Astrocyte (in vitro differentiated cells and primary cell): ENCODE measurements around the gene AHNAK2. TPM values are rescaled to one million over a fixed set of nuclear protein-coding genes. Genes with fewer than 3 reads are reported as not detected.

Experiments
- DNase-seq: peaks from one replicate; pipeline ENCODE4 v3.0.0-alpha.2; 2010; ENCODE audit warnings: low read depth
- FAIRE-seq: peaks from 2 replicates; lab custom pipeline; 2011; peaks lifted over from hg19 to GRCh38; lab: Jason Lieb, UNC
- H2AFZ ChIP-seq: 2 replicates; pipeline ENCODE4 v1.6.0; 2012; ENCODE audit warnings: low read depth, low read length, inconsistent platforms
- H3K27ac ChIP-seq: 2 replicates; pipeline ENCODE4 v1.5.1; 2011; ENCODE audit warnings: low read depth, low read length, inconsistent platforms
- H3K27me3 ChIP-seq: 2 replicates; pipeline ENCODE4 v1.6.0; 2011; ENCODE audit warnings: low read length, inconsistent platforms; ENCODE audit not compliant: insufficient read depth
- H3K36me3 ChIP-seq: 2 replicates; pipeline ENCODE4 v1.5.1; 2011; ENCODE audit warnings: low read length, inconsistent platforms; ENCODE audit not compliant: insufficient read depth
- H3K4me1 ChIP-seq: 2 replicates; pipeline ENCODE4 v1.5.1; 2011; ENCODE audit warnings: low read length, inconsistent platforms; ENCODE audit not compliant: insufficient read depth
- H3K4me2 ChIP-seq: 2 replicates; pipeline ENCODE4 v1.6.0; 2012; ENCODE audit warnings: low read length, inconsistent platforms
- H3K4me3 ChIP-seq: 2 replicates; pipeline ENCODE4 v1.5.1; 2011; ENCODE audit warnings: low read depth, mild to moderate bottlenecking, low read length, inconsistent platforms; ENCODE audit not compliant: insufficient read depth
- H3K79me2 ChIP-seq: 2 replicates; pipeline ENCODE4 v1.6.0; 2012; ENCODE audit warnings: mild to moderate bottlenecking, low read length, inconsistent platforms; ENCODE audit not compliant: insufficient read depth
- H3K9ac ChIP-seq: 2 replicates; pipeline ENCODE4 v1.6.0; 2012; ENCODE audit warnings: mild to moderate bottlenecking, low read length, inconsistent platforms
- H3K9me3 ChIP-seq: 2 replicates; pipeline ENCODE4 v1.5.1; 2012; ENCODE audit warnings: low read depth, mild to moderate bottlenecking, low read length, inconsistent platforms; ENCODE audit not compliant: insufficient read depth
- H4K20me1 ChIP-seq: 2 replicates; pipeline ENCODE4 v1.6.0; 2012; ENCODE audit warnings: low read length, inconsistent platforms; ENCODE audit not compliant: insufficient read depth
- H3K27ac Mint-ChIP-seq: one replicate; pipeline ENCODE4 v1.8.0; 2021; ENCODE audit warnings: mild to moderate bottlenecking, mixed read lengths; ENCODE audit not compliant: unreplicated experiment
- H3K27me3 Mint-ChIP-seq: one replicate; pipeline ENCODE4 v1.8.0; 2021; ENCODE audit warnings: low read depth, mixed read lengths; ENCODE audit not compliant: unreplicated experiment
- H3K36me3 Mint-ChIP-seq: one replicate; pipeline ENCODE4 v1.8.0; 2021; ENCODE audit warnings: low read depth, mixed read lengths; ENCODE audit not compliant: unreplicated experiment
- H3K4me1 Mint-ChIP-seq: one replicate; pipeline ENCODE4 v1.8.0; 2021; ENCODE audit warnings: low read depth, mixed read lengths; ENCODE audit not compliant: unreplicated experiment
- H3K4me3 Mint-ChIP-seq: one replicate; pipeline ENCODE4 v1.8.0; 2021; ENCODE audit warnings: mild to moderate bottlenecking, moderate library complexity, mixed read lengths; ENCODE audit not compliant: unreplicated experiment
- H3K9me3 Mint-ChIP-seq: one replicate; pipeline ENCODE4 v1.8.0; 2021; ENCODE audit warnings: mild to moderate bottlenecking, mixed read lengths; ENCODE audit not compliant: unreplicated experiment
- CTCF ChIP-seq: IDR thresholded peaks from 2 replicates; pipeline ENCODE4 v1.5.1; 2011; ENCODE audit warnings: low read depth, mild to moderate bottlenecking, inconsistent platforms, low read length, moderate library complexity; ENCODE audit not compliant: insufficient read depth
- EZH2 ChIP-seq: IDR thresholded peaks from 2 replicates; pipeline ENCODE4 v1.6.1; 2012; ENCODE audit warnings: mild to moderate bottlenecking, low read length, inconsistent platforms; ENCODE audit not compliant: insufficient read depth
- total RNA-seq: library from RNA; stranded (reverse); gene quantifications from 2 replicates; pipeline ENCODE4 v1.2.1, GENCODE V29; 2021

The AHNAK2 gene
- total RNA-seq, 1 donor from 2014 or later: 44.7 TPM

- no peaks in the 10 kb centered on the region for H3K9me3 Mint-ChIP-seq
- Histone ChIP-seq H3K36me3 (peaks cover 5% of the 10 kb centered on the region), H3K4me2 (peak overlapping the region; percentile 61), H3K79me2 (peaks cover 100% of the 10 kb centered on the region), H3K27me3 (no peaks in the 10 kb centered on the region), H4K20me1 (peaks cover 94% of the 10 kb centered on the region), H3K9me3 (no peaks in the 10 kb centered on the region), H3K4me1 (peaks cover 23% of the 10 kb centered on the region), H3K9ac (no peak overlapping the region), H3K4me3 (no peak overlapping the region), H3K27ac (no peak overlapping the region), H2AFZ (no peak overlapping the region)
- no peak for FAIRE-seq
- peaks cover 7% of the 10 kb centered on the region for H3K4me1 Mint-ChIP-seq
- H3K27ac Mint-ChIP-seq: no peak overlapping the region
- H3K4me3 Mint-ChIP-seq: no peak overlapping the region
- H3K36me3 Mint-ChIP-seq: peaks cover 7% of the 10 kb centered on the region
- no peaks in the 10 kb centered on the region for H3K27me3 Mint-ChIP-seq
- no peak for DNase-seq
- TF ChIP-seq EZH2: no peak
- TF ChIP-seq CTCF: no peak
These were observed 37.1 kb upstream of the AHNAK2 start for GRCh38 chr14:105015242-105015641.

DNA sequence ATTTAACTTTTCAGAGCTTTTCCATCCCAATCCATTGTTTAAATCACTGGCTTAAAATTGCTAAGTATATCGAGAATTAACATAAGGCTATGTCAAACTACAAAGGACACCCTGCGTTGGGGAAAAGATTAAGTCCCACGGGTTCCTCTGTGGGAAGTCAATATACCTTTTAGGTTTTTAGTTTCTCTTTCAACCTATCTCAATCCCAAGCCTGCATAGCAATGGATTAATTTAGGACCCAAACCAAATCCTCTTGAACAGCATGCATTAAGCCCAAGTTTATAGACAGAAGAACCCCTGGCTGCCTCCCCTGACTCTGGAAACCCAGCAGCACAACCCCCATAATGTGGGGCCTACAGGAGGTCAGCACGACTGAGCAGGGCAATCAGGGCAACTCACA lies 36.5 kb upstream of the AHNAK2 start:
- H4K20me1 ChIP-seq: peaks cover 94% of the 10 kb centered on the region
- TF ChIP-seq CTCF (no peak), EZH2 (no peak)
- H3K9me3 ChIP-seq: no peaks in the 10 kb centered on the region
- peaks cover 100% of the 10 kb centered on the region for H3K79me2 ChIP-seq
- H3K27me3 Mint-ChIP-seq: no peaks in the 10 kb centered on the region
- no peak overlapping the region for H3K27ac Mint-ChIP-seq
- peaks cover 7% of the 10 kb centered on the region for H3K36me3 Mint-ChIP-seq
- H3K27ac ChIP-seq: no peak overlapping the region
- H3K4me3 Mint-ChIP-seq: no peak overlapping the region
- H3K9me3 Mint-ChIP-seq: no peaks in the 10 kb centered on the region
- peaks cover 6% of the 10 kb centered on the region for H3K4me1 Mint-ChIP-seq
- H2AFZ ChIP-seq: no peak overlapping the region
- FAIRE-seq: no peak
- peak overlapping the region; percentile 61 for H3K4me2 ChIP-seq
- H3K27me3 ChIP-seq: no peaks in the 10 kb centered on the region
- H3K4me1 ChIP-seq: peaks cover 19% of the 10 kb centered on the region
- peaks cover 11% of the 10 kb centered on the region for H3K36me3 ChIP-seq
- H3K4me3 ChIP-seq: no peak overlapping the region
- peak overlapping the region; percentile 10 for H3K9ac ChIP-seq
- DNase-seq: no peak

GRCh38 chr14:105014032-105014431 lies 35.9 kb upstream of the AHNAK2 start:
- H3K9me3 ChIP-seq: no peaks in the 10 kb centered on the region
- peaks cover 100% of the 10 kb centered on the region for H3K79me2 ChIP-seq
- no peaks in the 10 kb centered on the region for H3K27me3 Mint-ChIP-seq
- H3K27ac Mint-ChIP-seq: no peak overlapping the region
- H2AFZ ChIP-seq: no peak overlapping the region
- peak overlapping the region; percentile 3 for H3K4me2 ChIP-seq
- no peak overlapping the region for H3K27ac ChIP-seq
- peaks cover 7% of the 10 kb centered on the region for H3K36me3 Mint-ChIP-seq
- DNase-seq (no peak), FAIRE-seq (no peak)
- peaks cover 3% of the 10 kb centered on the region for H3K4me1 Mint-ChIP-seq
- H3K4me3 ChIP-seq: no peak overlapping the region
- H3K9ac ChIP-seq: peak overlapping the region; percentile 10
- H3K27me3 ChIP-seq: no peaks in the 10 kb centered on the region
- peaks cover 93% of the 10 kb centered on the region for H4K20me1 ChIP-seq
- TF ChIP-seq EZH2: no peak
- TF ChIP-seq CTCF: no peak
- no peak overlapping the region for H3K4me3 Mint-ChIP-seq
- no peaks in the 10 kb centered on the region for H3K9me3 Mint-ChIP-seq
- H3K36me3 ChIP-seq: peaks cover 16% of the 10 kb centered on the region
- H3K4me1 ChIP-seq: peaks cover 13% of the 10 kb centered on the region
